Keratinocyte (primary cell): ENCODE data around the gene TLN1. TPM values are rescaled to one million over a fixed set of nuclear protein-coding genes. Genes with fewer than 3 reads are reported as not detected.
A peak's percentile ranks its signal among the peaks of the same experiment; 100 is the strongest.

Experiments
- DNase-seq: peaks from one replicate; pipeline ENCODE4 v3.0.0-alpha.2; 2011; ENCODE audit warnings: low read depth, missing footprints, low spot score
- FAIRE-seq: peaks from 2 replicates; lab custom pipeline; 2011; peaks lifted over from hg19 to GRCh38; lab: Jason Lieb, UNC
- H2AFZ ChIP-seq: 2 replicates; pipeline ENCODE4 v1.6.0; 2012; ENCODE audit warnings: low read length, control low read depth, inconsistent platforms; ENCODE audit not compliant: control insufficient read depth
- H3K27ac ChIP-seq: 2 replicates; pipeline ENCODE4 v1.5.1; 2011; ENCODE audit warnings: low read length; ENCODE audit not compliant: control insufficient read depth, insufficient read depth
- H3K27me3 ChIP-seq: 3 replicates; pipeline ENCODE4 v1.6.0; 2011; ENCODE audit warnings: low read length; ENCODE audit not compliant: control insufficient read depth, insufficient read depth; ENCODE audit errors: extremely low read depth
- H3K36me3 ChIP-seq, 2 experiments: 2 replicates in 1 of 2; 3 replicates in 1 of 2; pipeline ENCODE4 v1.5.1; 2011; ENCODE audit warnings: low read length in 2 of 2, mild to moderate bottlenecking in 1 of 2; ENCODE audit not compliant: control insufficient read depth in 2 of 2, insufficient read depth in 2 of 2; ENCODE audit errors: extremely low read depth in 1 of 2
- H3K4me1 ChIP-seq: 3 replicates; pipeline ENCODE4 v1.5.1; 2011; ENCODE audit warnings: low read length; ENCODE audit not compliant: control insufficient read depth, insufficient read depth; ENCODE audit errors: extremely low read depth
- H3K4me2 ChIP-seq: 3 replicates; pipeline ENCODE4 v1.6.0; 2011; ENCODE audit warnings: low read depth, low read length; ENCODE audit not compliant: control insufficient read depth, insufficient read depth; ENCODE audit errors: extremely low read depth
- H3K4me3 ChIP-seq, 3 experiments: fragments of 200-600 bp in 1 of 3; sonication (generic) in 1 of 3; 2 replicates in 2 of 3; 3 replicates in 1 of 3; pipeline ENCODE4 v1.5.1; 2011 to 2016; ENCODE audit warnings: low read length in 3 of 3, mild to moderate bottlenecking in 3 of 3, control low read depth in 2 of 3, inconsistent platforms in 1 of 3, low read depth in 1 of 3, mixed read lengths in 1 of 3, mixed run types in 1 of 3, moderate library complexity in 1 of 3; ENCODE audit not compliant: control insufficient read depth in 2 of 3, insufficient read depth in 2 of 3; ENCODE audit errors: extremely low read depth in 1 of 3
- H3K79me2 ChIP-seq: 2 replicates; pipeline ENCODE4 v1.6.0; 2012; ENCODE audit warnings: low read length; ENCODE audit not compliant: control insufficient read depth, insufficient read depth
- H3K9ac ChIP-seq: 3 replicates; pipeline ENCODE4 v1.6.0; 2011; ENCODE audit warnings: low read length; ENCODE audit not compliant: control insufficient read depth, insufficient read depth; ENCODE audit errors: extremely low read depth
- H3K9me1 ChIP-seq: 3 replicates; pipeline ENCODE4 v1.6.0; 2011; ENCODE audit warnings: low read length; ENCODE audit not compliant: control insufficient read depth, insufficient read depth; ENCODE audit errors: extremely low read depth
- H3K9me3 ChIP-seq: 2 replicates; pipeline ENCODE4 v1.5.1; 2012; ENCODE audit warnings: low read depth, low read length; ENCODE audit not compliant: control insufficient read depth
- H4K20me1 ChIP-seq: 3 replicates; pipeline ENCODE4 v1.6.0; 2011; ENCODE audit warnings: low read length; ENCODE audit not compliant: control insufficient read depth, insufficient read depth; ENCODE audit errors: extremely low read depth
- EZH2 ChIP-seq: IDR thresholded peaks from one replicate; pipeline ENCODE4 v1.6.1; 2012; ENCODE audit warnings: inconsistent platforms, mild to moderate bottlenecking, low read length, moderate library complexity
- dilution Hi-C: fragments of 300-500 bp; cut with MboI; formaldehyde crosslinking; loops from one replicate; pipeline ENCODE4 v1.7.0; 2020; ENCODE audit warnings: low sequenced_read_pairs; ENCODE audit not compliant: extremely low pct_ligation_motif_present
- polyA plus RNA-seq, 5 experiments: library from polyadenylated mRNA; depleted of rRNA in 3 of 5; stranded (reverse) in 3 of 5; stranded (forward) in 1 of 5; unstranded in 1 of 5; fragments of >200 nt; gene quantifications; 1 replicate in 1 of 5; 2 replicates in 3 of 5; 3 replicates in 1 of 5; pipeline versions ENCODE4 v1.2.1 to v1.2.3, GENCODE V29; 2011 to 2012; ENCODE audit warnings: missing spikeins in 2 of 5, low read depth in 1 of 5, low replicate concordance in 1 of 5
- TF ChIP-seq, protein P1 (sequence below), 3 experiments: IDR thresholded peaks in 1 of 3; conservative IDR thresholded peaks in 1 of 3; optimal IDR thresholded peaks in 1 of 3; 2 replicates in 2 of 3; 3 replicates in 1 of 3; pipeline versions ENCODE3 to v1.5.1; 2011; ENCODE audit warnings: low read length in 3 of 3, mild to moderate bottlenecking in 3 of 3, moderate library complexity in 2 of 3, control low read depth in 1 of 3, inconsistent platforms in 1 of 3; ENCODE audit not compliant: insufficient read depth in 2 of 3; ENCODE audit errors: extremely low read depth in 1 of 3

The TLN1 gene
- polyA plus RNA-seq, 1 donor (not counting 4 experiments of a cell fraction or from before 2014, with no cell fraction given): 53.0 TPM

DNA sequence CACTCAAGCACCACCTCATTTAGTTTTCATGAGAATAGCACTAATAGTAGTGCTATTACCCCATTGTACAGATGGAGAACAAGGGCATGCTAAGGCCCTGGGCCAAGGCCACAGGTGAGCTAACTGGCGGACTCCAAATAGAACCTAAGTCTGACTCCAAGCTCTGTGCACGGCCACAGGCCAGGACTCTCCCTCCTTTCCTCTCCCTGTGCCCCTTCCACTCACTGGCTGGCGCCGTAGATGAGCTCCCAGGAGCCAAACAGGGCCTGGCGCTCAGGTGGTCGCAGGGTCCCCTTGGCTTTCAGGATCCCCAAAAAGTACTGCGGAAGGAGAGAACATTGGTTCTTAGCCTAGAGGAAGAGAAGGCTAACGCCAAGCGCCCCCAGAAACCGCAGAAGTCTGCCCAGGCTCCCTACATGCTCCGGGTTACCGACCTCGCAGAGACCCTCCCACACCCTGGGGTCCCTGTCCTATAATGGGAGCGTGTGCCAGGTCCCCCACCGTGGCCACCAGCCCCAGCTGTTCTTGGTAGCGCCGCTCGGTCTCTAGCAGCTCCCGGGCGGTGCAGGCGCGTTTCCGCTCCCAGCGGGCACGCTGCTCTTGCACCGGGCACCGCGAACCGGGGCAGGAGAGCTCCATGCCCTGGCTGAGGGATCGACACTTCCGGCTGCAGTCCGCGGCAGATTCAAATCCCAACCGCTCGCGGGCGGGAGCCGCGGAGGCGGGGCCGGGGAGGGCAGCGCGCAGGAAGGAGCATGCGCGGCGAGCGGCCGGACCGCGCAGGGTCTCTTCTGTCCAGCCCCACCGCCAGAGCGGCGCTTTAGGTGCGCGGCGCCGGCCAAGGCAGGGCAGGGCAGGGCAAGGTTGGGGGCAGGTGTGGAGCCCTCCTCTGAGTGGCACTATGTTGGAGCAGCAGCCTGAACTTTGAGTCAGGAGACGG is 67.2 kb downstream of the TLN1 start, which contains the start of gene ARHGEF39:
Gene ARHGEF39 (minus strand): TSS at position 665 of the 940 bp plus-strand sequence. CDS start 26 bp downstream, at position 639.
- H2AFZ ChIP-seq: peak within 1 kb of the TSS; percentile 88
- peak within 1 kb of the TSS; percentile 39 to 78 (median 64) for H3K4me3 ChIP-seq
- no peak for DNase-seq
- no peaks in the 10 kb centered on the region for H3K27me3 ChIP-seq
- no peak for FAIRE-seq
- no peaks in the 10 kb centered on the region for H4K20me1 ChIP-seq
- peaks cover 17% of the 10 kb centered on the region for H3K4me1 ChIP-seq
- no peaks in the 10 kb centered on the region for H3K9me3 ChIP-seq
- dilution Hi-C loops: no loop called here
- TF ChIP-seq, protein P1, sequence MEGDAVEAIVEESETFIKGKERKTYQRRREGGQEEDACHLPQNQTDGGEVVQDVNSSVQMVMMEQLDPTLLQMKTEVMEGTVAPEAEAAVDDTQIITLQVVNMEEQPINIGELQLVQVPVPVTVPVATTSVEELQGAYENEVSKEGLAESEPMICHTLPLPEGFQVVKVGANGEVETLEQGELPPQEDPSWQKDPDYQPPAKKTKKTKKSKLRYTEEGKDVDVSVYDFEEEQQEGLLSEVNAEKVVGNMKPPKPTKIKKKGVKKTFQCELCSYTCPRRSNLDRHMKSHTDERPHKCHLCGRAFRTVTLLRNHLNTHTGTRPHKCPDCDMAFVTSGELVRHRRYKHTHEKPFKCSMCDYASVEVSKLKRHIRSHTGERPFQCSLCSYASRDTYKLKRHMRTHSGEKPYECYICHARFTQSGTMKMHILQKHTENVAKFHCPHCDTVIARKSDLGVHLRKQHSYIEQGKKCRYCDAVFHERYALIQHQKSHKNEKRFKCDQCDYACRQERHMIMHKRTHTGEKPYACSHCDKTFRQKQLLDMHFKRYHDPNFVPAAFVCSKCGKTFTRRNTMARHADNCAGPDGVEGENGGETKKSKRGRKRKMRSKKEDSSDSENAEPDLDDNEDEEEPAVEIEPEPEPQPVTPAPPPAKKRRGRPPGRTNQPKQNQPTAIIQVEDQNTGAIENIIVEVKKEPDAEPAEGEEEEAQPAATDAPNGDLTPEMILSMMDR (optimal IDR thresholded peaks at IDR 0.05 in 1 of 3, IDR thresholded peaks at IDR 0.05 in 1 of 3, conservative IDR thresholded peaks at IDR 0.05 in 1 of 3; ENCODE audit: extremely low read depth in 1 of 3, insufficient read depth in 2 of 3, low read length in 3 of 3): peak in 1 of 3 experiments; percentile 67
- no peak for TF ChIP-seq EZH2
- peak within 1 kb of the TSS; percentile 74 for H3K9ac ChIP-seq
- H3K36me3 ChIP-seq: peaks cover 1 to 13% of the 10 kb centered on the region in 2 experiments
- peak within 1 kb of the TSS; percentile 95 for H3K4me2 ChIP-seq
- no peaks in the 10 kb centered on the region for H3K79me2 ChIP-seq
- H3K27ac ChIP-seq: peak within 1 kb of the TSS; percentile 51
- H3K9me1 ChIP-seq: no peaks in the 10 kb centered on the region

DNA sequence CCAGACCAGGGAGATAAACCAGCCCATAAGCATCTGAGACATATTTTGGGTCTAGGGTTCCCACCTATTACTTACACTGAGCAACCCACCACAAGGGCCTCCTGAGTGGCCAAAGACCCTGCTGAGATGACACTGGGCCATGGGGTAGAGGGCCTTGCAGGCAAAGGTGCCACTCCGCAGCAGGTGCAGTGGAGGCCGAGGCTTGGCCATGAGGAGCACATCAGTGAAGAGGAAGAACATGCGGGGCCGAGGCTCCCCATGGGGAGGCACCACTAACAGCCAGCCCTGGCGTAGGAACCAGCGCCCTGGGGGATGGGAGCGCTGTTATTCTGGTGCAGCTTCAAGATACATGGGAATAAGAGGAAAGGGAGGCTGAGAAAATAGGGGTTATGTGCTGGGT is 69.6 kb downstream of the TLN1 start:
- H4K20me1 ChIP-seq: no peaks in the 10 kb centered on the region
- DNase-seq (no peak), FAIRE-seq (no peak)
- no peak overlapping the region for H3K9ac ChIP-seq
- H3K9me3 ChIP-seq: no peaks in the 10 kb centered on the region
- TF ChIP-seq, protein P1 (optimal IDR thresholded peaks at IDR 0.05 in 1 of 3, IDR thresholded peaks at IDR 0.05 in 1 of 3, conservative IDR thresholded peaks at IDR 0.05 in 1 of 3; ENCODE audit: extremely low read depth in 1 of 3, insufficient read depth in 2 of 3, low read length in 3 of 3): no peak
- no peak for TF ChIP-seq EZH2
- peaks cover 16% of the 10 kb centered on the region for H3K4me1 ChIP-seq
- peaks cover 2% of the 10 kb centered on the region for H3K79me2 ChIP-seq
- peaks cover 1 to 13% of the 10 kb centered on the region in 2 experiments for H3K36me3 ChIP-seq
- no peaks in the 10 kb centered on the region for H3K9me1 ChIP-seq
- dilution Hi-C loops: no loop called here
- H2AFZ ChIP-seq: no peak overlapping the region
- H3K27me3 ChIP-seq: no peaks in the 10 kb centered on the region
- H3K4me3 ChIP-seq: no peak overlapping the region
- H3K4me2 ChIP-seq: no peak overlapping the region
- H3K27ac ChIP-seq: no peak overlapping the region
